ENCODE measurements around the gene PRICKLE2. TPM values are rescaled to one million over a fixed set of nuclear protein-coding genes. Genes with fewer than 3 reads are reported as not detected.

The PRICKLE2 gene
- total and polyA plus RNA-seq, 7 donors, result 0.34 to 4.9 (median 2.2) TPM

DNA sequence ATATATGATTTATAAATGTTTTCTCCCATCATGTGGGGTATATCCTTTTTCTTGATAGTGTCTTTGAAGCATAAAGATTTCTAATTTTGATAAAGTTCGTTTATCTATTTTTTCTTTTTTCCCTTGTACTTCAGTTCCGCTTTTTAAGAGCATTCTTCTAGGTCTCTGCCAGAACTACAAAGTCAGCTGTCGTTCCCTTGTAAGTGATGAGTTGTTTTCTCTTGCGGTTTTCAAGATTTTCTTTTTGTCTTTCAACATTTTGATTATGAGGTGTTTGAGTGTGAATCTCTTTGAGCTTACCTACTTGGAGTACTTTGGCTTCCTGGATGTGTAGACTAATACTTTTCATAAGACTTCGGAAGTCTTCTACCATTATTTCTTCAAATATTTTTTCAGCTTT, 9.3 kb upstream of the PRICKLE2 start:
- intact Hi-C loops (cut with DNase I), result no loop called here
- ATAC-seq, result no peak

DNA sequence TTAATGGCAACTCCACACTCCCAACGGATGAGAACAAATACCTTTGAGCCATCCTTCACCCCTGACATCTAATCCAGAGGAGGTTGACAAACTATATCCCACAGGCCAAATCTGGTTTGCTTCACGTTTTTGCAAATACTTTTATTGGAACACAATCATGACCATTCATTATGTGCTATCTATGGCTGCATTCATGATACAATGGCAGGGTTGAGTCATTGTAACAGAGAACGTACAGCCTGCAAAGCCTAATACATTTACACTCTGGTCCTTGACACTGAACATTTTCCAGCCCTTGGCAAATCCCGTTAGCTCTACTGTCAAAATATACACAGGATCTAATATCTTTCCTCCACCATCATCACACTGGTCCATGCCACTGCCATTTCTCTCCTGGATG, 7.6 kb upstream of the PRICKLE2 start:
- Histone ChIP-seq H3K27ac (no peak overlapping the region), H3K9me3 (peaks cover 5% of the 10 kb centered on the region), H3K36me3 (ENCODE audit: insufficient read depth in 1 of 2, low read depth in 1 of 2) (no peaks in the 10 kb centered on the region), H3K27me3 (ENCODE audit: insufficient read depth in 3 of 3, low read length in 2 of 3) (no peaks in the 10 kb centered on the region), H3K4me3 (no peak overlapping the region), H3K4me1 (no peaks in the 10 kb centered on the region)
- ATAC-seq (no peak), DNase-seq (no peak)
- intact Hi-C loops (cut with DNase I), result no loop called here
- TF ChIP-seq, protein P1, sequence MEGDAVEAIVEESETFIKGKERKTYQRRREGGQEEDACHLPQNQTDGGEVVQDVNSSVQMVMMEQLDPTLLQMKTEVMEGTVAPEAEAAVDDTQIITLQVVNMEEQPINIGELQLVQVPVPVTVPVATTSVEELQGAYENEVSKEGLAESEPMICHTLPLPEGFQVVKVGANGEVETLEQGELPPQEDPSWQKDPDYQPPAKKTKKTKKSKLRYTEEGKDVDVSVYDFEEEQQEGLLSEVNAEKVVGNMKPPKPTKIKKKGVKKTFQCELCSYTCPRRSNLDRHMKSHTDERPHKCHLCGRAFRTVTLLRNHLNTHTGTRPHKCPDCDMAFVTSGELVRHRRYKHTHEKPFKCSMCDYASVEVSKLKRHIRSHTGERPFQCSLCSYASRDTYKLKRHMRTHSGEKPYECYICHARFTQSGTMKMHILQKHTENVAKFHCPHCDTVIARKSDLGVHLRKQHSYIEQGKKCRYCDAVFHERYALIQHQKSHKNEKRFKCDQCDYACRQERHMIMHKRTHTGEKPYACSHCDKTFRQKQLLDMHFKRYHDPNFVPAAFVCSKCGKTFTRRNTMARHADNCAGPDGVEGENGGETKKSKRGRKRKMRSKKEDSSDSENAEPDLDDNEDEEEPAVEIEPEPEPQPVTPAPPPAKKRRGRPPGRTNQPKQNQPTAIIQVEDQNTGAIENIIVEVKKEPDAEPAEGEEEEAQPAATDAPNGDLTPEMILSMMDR (IDR thresholded peaks at IDR 0.05), result no peak
- WGBS, 3 donors, result 84 to 86% (median 84%) methylated on average over 4 of the region's 4 CpGs

More for the DNA sequence above, 9.3 kb upstream of the PRICKLE2 start:
- TF ChIP-seq, protein P1 (IDR thresholded peaks at IDR 0.05), result no peak
- 61 to 89% (median 68%) methylated on average over 5 of the region's 5 CpGs for WGBS, 3 donors
- DNase-seq, result no peak
- Histone ChIP-seq H3K36me3 (ENCODE audit: insufficient read depth in 1 of 2, low read depth in 1 of 2) (no peaks in the 10 kb centered on the region), H3K27ac (no peak overlapping the region), H3K27me3 (ENCODE audit: insufficient read depth in 3 of 3, low read length in 2 of 3) (no peaks in the 10 kb centered on the region), H3K4me1 (no peaks in the 10 kb centered on the region), H3K4me3 (no peak overlapping the region), H3K9me3 (peaks cover 5% of the 10 kb centered on the region)

DNA sequence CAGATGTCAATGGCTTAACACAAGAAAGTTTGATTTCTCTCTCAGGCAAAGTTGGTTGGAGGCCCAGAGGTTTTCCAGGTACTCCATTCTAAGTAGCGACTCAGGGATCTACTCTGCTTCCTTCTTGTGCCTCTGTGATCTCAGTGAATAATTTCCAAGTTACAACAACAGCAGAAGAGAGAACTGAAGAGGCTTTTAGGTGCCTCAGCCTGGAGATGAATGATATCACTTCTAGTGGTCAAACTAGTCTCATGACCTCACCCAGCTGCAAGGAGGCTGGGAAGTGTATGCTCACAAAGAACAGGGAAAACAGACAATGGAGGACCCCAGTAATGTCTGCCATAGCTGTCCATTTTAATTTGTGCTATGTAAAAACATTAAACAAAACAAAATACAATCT, 4.6 kb upstream of the PRICKLE2 start:
- Histone ChIP-seq H3K4me3 (no peak overlapping the region), H3K36me3 (ENCODE audit: insufficient read depth in 1 of 2, low read depth in 1 of 2) (no peaks in the 10 kb centered on the region), H3K27ac (no peak overlapping the region), H3K4me1 (no peaks in the 10 kb centered on the region), H3K27me3 (ENCODE audit: insufficient read depth in 3 of 3, low read length in 2 of 3) (no peaks in the 10 kb centered on the region), H3K9me3 (no peaks in the 10 kb centered on the region)
- 86 to 100% (median 94%) methylated on average over 1 of the region's 1 CpG for WGBS, 3 donors
- intact Hi-C loops (cut with DNase I), result no loop called here
- no peak for ATAC-seq
- DNase-seq, result no peak
- TF ChIP-seq, protein P1 (IDR thresholded peaks at IDR 0.05), result no peak

DNA sequence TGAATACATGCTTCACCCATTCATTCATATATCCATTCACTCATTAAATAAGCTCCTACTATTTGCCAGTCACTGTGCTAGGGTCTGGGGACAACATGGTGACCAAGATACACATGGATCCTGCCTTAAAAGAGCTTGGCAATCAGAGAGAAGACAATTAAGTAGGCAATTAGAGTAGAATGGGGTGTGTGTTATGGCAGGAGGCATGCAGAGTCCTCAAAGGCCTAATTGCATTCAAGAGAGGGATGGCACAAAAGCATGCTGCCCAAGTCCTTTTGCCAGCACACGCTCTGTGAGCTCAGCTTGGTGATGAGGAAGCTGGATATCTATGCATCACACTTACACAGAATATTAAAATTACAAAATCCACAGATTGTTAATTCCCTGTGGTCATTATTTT, 2.8 kb upstream of the PRICKLE2 start:
- TF ChIP-seq, protein P1 (IDR thresholded peaks at IDR 0.05), result no peak
- no peak overlapping the region for H3K27ac ChIP-seq
- intact Hi-C loops (cut with DNase I), result no loop called here
- WGBS, 3 donors, result 95 to 100% (median 97%) methylated on average over 1 of the region's 1 CpG
- DNase-seq (no peak), ATAC-seq (no peak)
- H3K4me3 ChIP-seq, result no peak overlapping the region
- no peaks in the 10 kb centered on the region for H3K36me3 ChIP-seq (ENCODE audit: insufficient read depth in 1 of 2, low read depth in 1 of 2)
- no peaks in the 10 kb centered on the region for H3K9me3 ChIP-seq
- H3K4me1 ChIP-seq, result no peaks in the 10 kb centered on the region
- no peaks in the 10 kb centered on the region for H3K27me3 ChIP-seq (ENCODE audit: insufficient read depth in 3 of 3, low read length in 2 of 3)

DNA sequence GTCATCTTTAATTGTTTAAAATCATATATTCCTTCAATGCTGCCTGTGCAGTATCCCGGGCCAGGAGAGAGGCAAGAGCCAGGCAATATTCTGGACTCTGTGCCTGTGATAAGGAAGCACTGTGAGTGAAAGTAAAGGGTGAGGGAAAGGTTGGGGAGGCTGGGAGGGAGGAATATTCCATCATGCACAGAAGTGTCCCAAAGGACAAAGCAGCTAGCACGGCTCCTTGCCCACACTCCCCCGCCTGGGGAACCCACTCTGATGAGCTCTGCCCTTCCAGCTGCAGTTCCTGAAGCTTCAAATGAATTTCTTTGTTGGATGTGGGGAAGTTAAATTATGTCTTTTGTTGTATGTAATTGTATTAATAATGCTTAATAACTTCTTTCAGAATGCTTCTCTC, 1.5 kb upstream of the PRICKLE2 start:
- H3K9me3 ChIP-seq, result no peaks in the 10 kb centered on the region
- no peaks in the 10 kb centered on the region for H3K27me3 ChIP-seq (ENCODE audit: insufficient read depth in 3 of 3, low read length in 2 of 3)
- no peak overlapping the region for H3K4me3 ChIP-seq
- DNase-seq (no peak), ATAC-seq (no peak)
- H3K4me1 ChIP-seq, result no peaks in the 10 kb centered on the region
- H3K27ac ChIP-seq, result no peak overlapping the region
- 68 to 78% (median 77%) methylated on average over 3 of the region's 3 CpGs for WGBS, 3 donors
- TF ChIP-seq, protein P1 (IDR thresholded peaks at IDR 0.05), result no peak
- intact Hi-C loops (cut with DNase I), result no loop called here
- H3K36me3 ChIP-seq (ENCODE audit: insufficient read depth in 1 of 2, low read depth in 1 of 2), result no peaks in the 10 kb centered on the region
